Measurements from ENCODE around the gene ADRA2A.

Gene ADRA2A

GRCh38 chr10:111130471-111130870 is 53.6 kb downstream of the ADRA2A start:
- DNase-seq (ENCODE audit: low read depth in 2 of 2, low spot score in 1 of 2): no peak

Measured in stimulated activated CD8-positive, alpha-beta memory T cell treated with anti-CD3 and anti-CD28 coated beads, Interleukin-4, amount 100 ng/mL, for 4 hours (primary cell).